Cardiac septum (tissue), 1 donor: ENCODE results near the gene MED13L. TPM values are rescaled to one million over a fixed set of nuclear protein-coding genes. Genes with fewer than 3 reads are reported as not detected.

Source experiments
- DNase-seq: peaks from one replicate; pipeline ENCODE4 v3.0.0-alpha.2; 2020; ENCODE audit warnings: low spot score
- intact Hi-C: fragments of 100-400 bp; cut with DNase I; formaldehyde crosslinking; loops from one replicate; pipeline ENCODE4 v1.14.0; 2022
- total RNA-seq: library from RNA; stranded (reverse); fragmentation: NEBNext Ultra II Directional; extraction: Animal tissue kit (Norgen Biotek cat#: 25700); gene quantifications from one replicate; pipeline ENCODE4 v1.2.1, GENCODE V29; 2021
- donor health status: DM: no; HTN: no; CAD: no.

Gene MED13L
- total RNA-seq, 1 donor from 2014 or later = 74.5 TPM

- intact Hi-C loops = loop anchor here (5.0 to 10.0 kb wide), 4 partner anchors 117 to 584 kb away; partner anchors contain the start of gene MED13L
- DNase-seq = no peak
These were observed 259.2 kb downstream of the MED13L start for GRCh38 chr12:116018282-116018681.

- intact Hi-C loops = loop anchor here (5.0 to 10.0 kb wide), 4 partner anchors 119 to 587 kb away; partner anchors contain the start of gene MED13L
- no peak for DNase-seq
These were observed 262.0 kb downstream of the MED13L start for GRCh38 chr12:116015525-116015924.

DNA sequence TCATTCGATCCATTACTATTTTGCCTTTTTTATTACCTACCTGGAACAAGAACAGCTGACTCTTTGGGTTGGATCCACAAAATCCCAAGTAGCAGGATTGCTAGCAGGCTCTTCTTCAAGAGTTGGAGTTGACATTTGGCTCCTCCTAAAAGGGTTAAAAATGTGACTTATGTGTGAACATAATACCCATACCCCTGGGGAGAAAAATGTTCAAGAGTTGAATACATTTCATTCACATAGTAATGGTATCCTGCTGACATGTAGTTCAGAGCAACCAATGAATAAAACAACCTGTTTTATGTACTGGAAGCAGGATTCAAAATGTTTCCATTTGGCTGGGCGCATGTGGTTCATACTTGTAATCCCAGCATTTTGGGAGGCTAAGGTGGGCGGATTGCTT, 264.7 kb downstream of the MED13L start:
- intact Hi-C loops = loop anchor here (10.0 kb wide), 2 partner anchors 122 to 262 kb away; partner anchors contain the start of gene MED13L
- DNase-seq = no peak

DNA sequence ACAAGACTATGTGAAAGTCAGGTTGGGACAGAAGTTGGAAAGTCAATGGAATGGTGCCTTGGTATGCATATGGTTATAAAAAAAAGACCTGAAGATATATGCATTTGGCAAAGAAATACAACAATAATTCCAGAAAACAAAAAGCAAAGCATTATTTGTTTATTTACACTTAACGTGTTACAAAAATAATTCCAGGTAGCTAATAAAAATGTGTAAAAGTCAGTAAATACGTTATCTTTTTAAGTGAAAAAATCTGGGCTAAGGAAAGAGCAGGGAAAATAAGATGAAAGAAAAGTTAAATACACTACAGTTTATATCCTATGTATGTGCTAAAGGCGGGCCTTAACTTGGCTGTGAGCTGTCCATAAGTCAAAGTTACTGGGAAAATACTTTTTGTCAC, 266.3 kb downstream of the MED13L start:
- intact Hi-C loops = loop anchor here (10.0 kb wide), 2 partner anchors 124 to 264 kb away; partner anchors contain the start of gene MED13L
- no peak for DNase-seq

DNA sequence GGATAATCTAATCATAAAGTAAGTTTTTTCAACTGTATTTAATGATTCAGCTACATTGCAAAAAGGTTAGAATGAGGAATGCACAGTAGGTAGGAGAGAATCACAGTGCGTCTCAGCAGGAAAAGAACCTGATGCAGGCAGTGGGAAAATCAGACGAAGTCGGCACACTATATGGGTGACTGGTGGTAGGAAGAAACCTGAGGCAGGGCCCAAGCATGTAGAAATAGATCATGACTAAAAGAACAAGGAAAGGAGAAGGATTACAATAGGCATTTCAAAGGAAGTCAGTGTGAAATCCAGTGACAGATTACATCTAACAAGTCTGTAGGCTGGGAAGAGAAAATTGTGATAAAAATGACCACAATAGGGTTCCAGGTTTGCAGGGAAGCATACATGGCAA, 267.0 kb downstream of the MED13L start:
- intact Hi-C loops = loop anchor here (10.0 kb wide), 2 partner anchors 124 to 264 kb away; partner anchors contain the start of gene MED13L
- DNase-seq = no peak

GRCh38 chr12:116009805-116010204, 267.7 kb downstream of the MED13L start:
- intact Hi-C loops = loop anchor here (10.0 kb wide), 2 partner anchors 125 to 265 kb away; partner anchors contain the start of gene MED13L
- no peak for DNase-seq

- intact Hi-C loops = no loop called here
- no peak for DNase-seq
These were observed 271.4 kb downstream of the MED13L start for GRCh38 chr12:116006141-116006540.

GRCh38 chr12:116002890-116003536, 274.5 kb downstream of the MED13L start:
- intact Hi-C loops = no loop called here
- no peak for DNase-seq

GRCh38 chr12:116000252-116000651, 277.2 kb downstream of the MED13L start:
- intact Hi-C loops = no loop called here

GRCh38 chr12:115999582-115999981, 277.9 kb downstream of the MED13L start:
- DNase-seq = no peak
- intact Hi-C loops = loop anchor here (5.0 kb wide), 2 partner anchors 603 to 708 kb away; no protein-coding TSS in a partner anchor

More at GRCh38 chr12:116000252-116000651, 277.2 kb downstream of the MED13L start:
- DNase-seq = no peak

- DNase-seq = no peak
- intact Hi-C loops = loop anchor here (5.0 kb wide), 2 partner anchors 603 to 708 kb away; no protein-coding TSS in a partner anchor
These were observed 278.6 kb downstream of the MED13L start for GRCh38 chr12:115998794-115999478.

DNA sequence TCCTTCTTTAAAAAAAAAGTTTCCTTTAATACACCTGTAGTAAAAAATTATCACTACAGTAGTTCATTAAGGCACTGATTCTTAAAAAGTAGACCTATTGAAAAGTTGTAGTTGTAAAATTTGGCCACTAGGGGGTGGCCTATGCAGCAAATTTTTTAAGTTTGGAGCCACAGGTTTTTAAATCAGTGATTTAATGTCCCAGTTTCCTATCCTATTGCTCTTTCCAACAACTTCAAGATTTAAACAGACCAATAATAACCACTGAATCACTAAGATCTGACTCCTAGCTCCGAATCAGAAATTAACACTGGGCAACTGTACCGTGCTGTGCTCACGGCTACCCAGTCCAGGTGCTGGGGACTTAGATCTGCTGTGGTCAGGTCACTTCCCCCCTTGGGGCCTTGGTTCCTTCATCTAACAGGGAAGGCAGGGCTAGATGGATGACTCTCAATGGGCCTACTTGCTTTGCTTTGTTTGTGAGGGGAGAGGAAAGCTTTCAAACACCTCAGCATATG, 279.3 kb downstream of the MED13L start:
- intact Hi-C loops = loop anchor here (5.0 kb wide), 2 partner anchors 604 to 709 kb away; no protein-coding TSS in a partner anchor

GRCh38 chr12:115993737-115994136, 283.8 kb downstream of the MED13L start:
- DNase-seq = no peak
- intact Hi-C loops = no loop called here

More for the DNA sequence above, 279.3 kb downstream of the MED13L start:
- DNase-seq = no peak

GRCh38 chr12:115990241-115990640, 287.3 kb downstream of the MED13L start:
- intact Hi-C loops = no loop called here
- no peak for DNase-seq

- no peak for DNase-seq
- intact Hi-C loops = no loop called here
These were observed 288.6 kb downstream of the MED13L start for GRCh38 chr12:115988625-115989563.

GRCh38 chr12:115988212-115988611, 289.3 kb downstream of the MED13L start:
- intact Hi-C loops = no loop called here
- no peak for DNase-seq

DNA sequence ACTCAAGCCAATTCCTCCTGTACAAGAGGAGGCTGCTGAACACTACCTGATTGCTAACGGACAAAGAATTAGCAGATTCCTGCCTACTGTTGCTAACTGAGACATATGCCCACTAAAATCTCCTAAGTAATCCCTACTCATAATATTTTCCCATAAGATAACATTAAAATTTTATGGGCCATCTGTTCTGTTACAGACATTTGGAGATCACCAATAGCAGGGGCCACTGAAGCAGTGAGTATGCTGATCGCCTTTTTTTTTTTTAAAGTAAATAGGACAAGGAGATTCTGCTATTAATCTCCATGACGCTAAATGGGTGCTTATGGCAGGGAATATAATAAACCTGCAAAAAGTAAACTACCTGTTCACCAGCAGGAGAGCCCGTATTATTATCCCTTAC, 292.9 kb downstream of the MED13L start:
- no peak for DNase-seq

GRCh38 chr12:115983226-115983798, 294.2 kb downstream of the MED13L start:
- intact Hi-C loops = no loop called here

More for the DNA sequence above, 292.9 kb downstream of the MED13L start:
- intact Hi-C loops = no loop called here

GRCh38 chr12:115980339-115980738, 297.2 kb downstream of the MED13L start:
- intact Hi-C loops = no loop called here
- DNase-seq = no peak

More at GRCh38 chr12:115983226-115983798, 294.2 kb downstream of the MED13L start:
- DNase-seq = no peak
